Stimulated activated CD4-positive, alpha-beta T cell treated with anti-CD3 and anti-CD28 coated beads, TNF-alpha, amount 100 ng/mL, for 24 hours (primary cell): Measurements from ENCODE around the gene ECI1.
"Not testable (repeated sequence)": the region's sequence is repeated elsewhere in the genome, so short reads cannot be mapped to it uniquely, and the experiment has no call there.

ENCODE experiments used
- DNase-seq, 3 experiments: peaks; one replicate each; pipeline ENCODE4 v3.0.0-alpha.2; 2020; ENCODE audit warnings: low read depth in 3 of 3

The ECI1 gene

GRCh38 chr16:2211923-2212347 lies 39.5 kb downstream of the ECI1 start:
- DNase-seq = no peak

GRCh38 chr16:2210386-2211365 lies 40.7 kb downstream of the ECI1 start, which contains the start of gene BRICD5:
BRICD5 (minus strand) TSS chr16:2210863; CDS start chr16:2210833, 30 bp downstream.
- no peak for DNase-seq

DNA sequence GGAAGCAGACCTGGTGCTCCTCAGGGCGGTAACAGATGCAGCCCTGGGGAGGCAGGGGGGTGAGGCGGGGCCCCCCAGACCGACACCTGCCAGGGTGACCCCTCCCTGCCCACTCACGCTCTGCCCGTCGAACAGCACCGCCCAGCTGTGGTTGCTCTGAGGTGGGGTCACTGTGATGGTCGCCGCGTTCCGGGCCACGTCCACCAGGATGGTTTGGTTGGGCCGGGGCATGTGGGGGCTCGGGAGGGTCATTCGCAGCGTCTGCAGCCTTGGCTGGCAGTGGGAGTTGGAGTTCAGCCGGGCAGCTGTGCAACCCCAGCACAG lies 41.4 kb downstream of the ECI1 start:
- DNase-seq = no peak

DNA sequence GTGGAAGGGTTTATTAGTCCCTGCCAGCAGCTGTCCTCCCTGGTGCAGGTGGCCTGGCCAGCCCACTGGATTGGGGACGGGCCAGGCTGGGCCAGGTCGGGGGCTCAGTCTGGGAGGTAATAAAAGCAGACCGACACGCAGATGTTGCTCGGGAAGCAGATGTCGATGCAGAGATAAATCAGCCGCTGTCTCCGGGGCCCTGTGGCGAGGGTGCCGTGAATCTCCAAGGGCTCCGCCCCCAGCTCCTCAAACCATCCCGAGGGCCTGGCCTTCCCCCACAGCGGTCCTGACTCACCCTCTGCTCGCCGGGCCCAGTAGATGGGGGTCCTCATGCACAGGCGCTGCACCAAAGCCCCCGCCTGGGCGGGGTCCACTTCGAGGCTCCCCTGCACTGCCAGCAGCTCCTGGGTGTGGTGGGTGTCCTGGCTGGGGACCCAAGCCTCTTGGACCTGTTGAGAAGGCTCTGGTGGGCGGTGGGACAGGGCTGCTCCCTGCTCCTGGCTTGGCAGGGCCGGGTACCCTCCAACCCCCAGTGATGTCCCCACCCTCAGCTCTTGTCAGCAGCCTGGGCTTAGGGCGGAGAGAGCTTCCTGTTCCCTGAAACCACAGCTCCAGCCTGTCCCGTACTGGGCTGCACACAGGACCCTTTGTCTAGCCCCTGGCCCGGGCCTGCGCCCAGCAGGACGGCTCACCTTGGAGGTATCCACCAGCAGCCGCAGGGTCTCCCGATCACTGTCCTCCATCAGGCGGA lies 42.0 kb downstream of the ECI1 start:
- DNase-seq = no peak

DNA sequence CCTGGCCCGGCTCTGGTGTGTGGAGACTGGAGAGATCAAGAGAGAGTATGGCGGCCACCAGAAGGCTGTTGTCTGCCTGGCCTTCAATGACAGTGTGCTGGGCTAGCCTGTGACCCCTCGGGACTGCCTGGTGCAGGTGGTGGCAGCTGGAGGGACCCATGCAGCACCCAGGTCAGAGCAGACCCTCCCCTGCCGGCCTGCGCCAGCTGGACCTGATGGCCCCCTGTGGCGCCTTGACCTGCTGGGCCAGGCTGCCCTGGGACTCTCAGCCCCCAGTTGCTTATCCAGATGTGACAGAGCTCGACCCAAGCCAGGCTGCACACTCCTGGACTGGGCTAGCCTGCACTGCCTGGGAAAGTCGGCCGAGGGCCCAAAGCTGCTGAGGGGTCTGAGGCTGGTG lies 42.6 kb downstream of the ECI1 start:
- no peak for DNase-seq

DNA sequence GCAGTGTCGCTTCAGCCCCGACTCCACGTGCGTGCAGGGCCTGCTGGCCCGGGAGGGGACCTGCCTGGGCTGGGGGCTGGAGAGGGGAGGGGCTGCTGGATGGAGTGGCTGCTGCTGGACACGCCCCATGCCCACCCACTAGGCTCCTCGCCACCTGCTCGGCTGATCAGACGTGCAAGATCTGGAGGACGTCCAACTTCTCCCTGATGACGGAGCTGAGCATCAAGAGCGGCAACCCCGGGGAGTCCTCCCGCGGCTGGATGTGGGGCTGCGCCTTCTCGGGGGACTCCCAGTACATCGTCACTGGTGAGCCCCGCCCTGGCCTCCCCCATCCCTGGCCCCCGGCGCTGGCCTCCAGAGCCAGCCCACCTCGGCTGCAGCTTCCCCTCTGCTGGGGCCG lies 43.1 kb downstream of the ECI1 start:
- no peak for DNase-seq

DNA sequence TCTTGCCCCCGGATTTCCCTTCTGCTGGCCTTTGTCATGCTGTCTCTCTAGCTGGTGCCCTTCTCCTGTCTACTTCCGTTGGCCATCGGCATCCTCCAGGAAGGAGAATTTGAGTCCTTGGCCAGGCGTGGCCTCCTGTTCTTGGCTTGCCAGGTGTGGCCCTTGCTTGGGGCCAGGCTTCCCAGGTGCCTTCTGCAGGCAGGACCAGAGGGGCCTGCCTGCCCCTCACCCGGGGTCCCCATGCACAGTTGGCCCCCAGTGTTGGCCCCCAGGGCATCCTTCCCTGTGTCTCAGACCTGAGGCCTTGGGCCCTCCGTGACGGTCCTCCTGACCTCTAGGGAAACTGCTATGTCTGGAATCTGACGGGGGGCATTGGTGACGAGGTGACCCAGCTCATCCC lies 43.5 kb downstream of the ECI1 start:
- no peak for DNase-seq

DNA sequence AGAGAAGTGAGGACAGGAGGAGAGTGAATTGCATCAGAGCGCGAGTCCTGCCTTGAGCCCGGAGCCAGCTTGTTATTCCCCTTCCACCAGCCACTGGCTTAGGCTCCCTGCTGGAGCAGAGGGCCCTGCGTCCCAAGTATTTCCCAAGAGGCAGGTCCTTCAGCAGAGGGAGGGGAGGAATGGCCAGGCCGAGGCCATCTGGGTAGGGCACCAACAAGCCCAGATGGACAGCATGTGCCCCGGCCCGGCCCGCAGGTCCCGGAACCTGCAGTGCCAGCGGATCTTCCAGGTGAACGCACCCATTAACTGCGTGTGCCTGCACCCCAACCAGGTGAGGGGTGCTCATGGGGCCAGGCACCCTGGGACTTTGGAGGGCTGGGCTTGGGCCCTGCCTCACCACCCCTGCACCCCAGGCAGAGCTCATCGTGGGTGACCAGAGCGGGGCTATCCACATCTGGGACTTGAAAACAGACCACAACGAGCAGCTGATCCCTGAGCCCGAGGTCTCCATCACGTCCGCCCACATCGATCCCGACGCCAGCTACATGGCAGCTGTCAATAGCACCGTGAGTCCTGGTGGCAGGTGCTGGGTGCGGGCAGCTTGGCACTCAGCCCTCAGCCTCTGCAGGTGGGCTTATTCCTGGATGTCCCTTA lies 44.5 kb downstream of the ECI1 start:
- no peak for DNase-seq

GRCh38 chr16:2206420-2206779 lies 45.0 kb downstream of the ECI1 start:
- DNase-seq = no peak

- no peak for DNase-seq
Observed at GRCh38 chr16:2205967-2206313, 45.4 kb downstream of the ECI1 start.

GRCh38 chr16:2205104-2205966 lies 46.1 kb downstream of the ECI1 start, which contains the start of gene MLST8:
MLST8 (plus strand) TSS chr16:2205454; CDS start chr16:2206086, 632 bp downstream.
- DNase-seq = peak; percentile 72 to 84 (median 81)

- DNase-seq = no peak
Observed at GRCh38 chr16:2204416-2205103, 46.8 kb downstream of the ECI1 start.

DNA sequence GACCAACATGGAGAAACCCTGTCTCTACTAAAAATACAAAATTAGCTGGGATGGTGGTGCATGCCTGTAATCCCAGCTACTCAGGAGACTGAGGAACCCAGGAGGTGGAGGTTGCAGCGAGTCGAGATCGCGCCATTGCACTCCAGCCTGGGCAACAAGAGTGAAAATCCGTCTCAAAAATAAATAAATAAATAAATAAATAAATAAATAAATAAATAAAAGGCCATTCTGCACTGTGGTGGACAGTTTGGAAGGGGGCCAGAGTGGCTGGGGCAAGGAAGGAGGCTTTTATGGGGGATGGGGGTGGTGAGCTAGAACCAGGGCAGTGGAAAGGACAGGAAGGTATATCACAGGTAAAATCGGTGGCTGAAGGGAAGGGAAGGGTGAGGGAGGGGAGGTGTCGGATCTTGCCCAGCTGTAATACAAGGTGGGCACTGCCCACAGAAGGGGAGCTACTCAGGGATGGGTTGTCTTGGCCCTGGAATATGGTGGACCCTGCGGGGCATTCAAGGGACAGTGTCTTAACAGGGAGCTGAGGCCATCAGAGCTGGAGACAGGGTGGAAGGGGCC lies 48.2 kb downstream of the ECI1 start:
- DNase-seq = not testable (repeated sequence)

DNA sequence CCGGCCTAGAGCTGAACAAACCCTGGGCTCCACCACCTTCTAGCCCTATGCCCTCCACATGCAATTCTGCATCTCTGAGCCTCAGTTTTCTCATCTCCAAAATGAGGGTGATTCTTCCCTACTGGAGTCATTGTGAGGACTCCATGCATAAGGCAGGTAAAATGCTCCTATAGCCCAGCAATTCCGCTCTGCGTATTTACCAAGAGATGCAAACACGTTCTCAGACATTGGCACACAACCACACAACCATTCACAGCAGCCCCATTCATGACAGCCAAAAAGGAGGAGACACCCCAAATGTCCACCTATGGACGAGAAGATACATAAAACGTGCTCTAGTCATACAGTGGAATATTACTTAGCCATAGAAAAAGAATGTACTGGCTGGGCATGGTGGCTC lies 51.1 kb downstream of the ECI1 start:
- DNase-seq = no peak

DNA sequence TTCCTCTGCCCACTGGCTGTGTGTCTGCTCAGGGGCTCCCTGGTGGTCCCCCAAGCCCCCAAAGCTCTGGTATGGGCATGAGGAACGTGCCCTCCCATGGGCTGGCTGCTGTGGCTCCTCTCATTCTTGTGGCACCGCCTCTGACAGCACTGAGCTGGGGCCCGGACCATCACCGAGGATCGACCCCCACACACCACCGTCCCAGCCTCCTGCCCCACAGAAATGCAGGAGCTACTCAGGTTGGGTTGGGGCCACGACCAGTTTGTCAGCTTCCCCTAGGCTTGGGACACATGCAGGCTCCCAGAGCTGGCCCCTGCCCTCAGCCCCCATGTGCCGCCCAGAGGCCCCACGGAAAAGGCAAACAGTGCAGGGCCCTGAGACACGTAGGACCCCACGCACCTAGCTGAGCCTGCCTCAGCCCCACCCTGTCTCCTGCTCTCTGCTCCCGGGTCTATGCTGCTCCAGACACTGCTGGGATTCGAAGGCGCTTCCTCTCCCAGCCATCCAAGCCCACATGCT lies 51.7 kb downstream of the ECI1 start:
- DNase-seq = no peak

- DNase-seq = no peak
Observed at GRCh38 chr16:2199095-2199494, 52.3 kb downstream of the ECI1 start.

DNA sequence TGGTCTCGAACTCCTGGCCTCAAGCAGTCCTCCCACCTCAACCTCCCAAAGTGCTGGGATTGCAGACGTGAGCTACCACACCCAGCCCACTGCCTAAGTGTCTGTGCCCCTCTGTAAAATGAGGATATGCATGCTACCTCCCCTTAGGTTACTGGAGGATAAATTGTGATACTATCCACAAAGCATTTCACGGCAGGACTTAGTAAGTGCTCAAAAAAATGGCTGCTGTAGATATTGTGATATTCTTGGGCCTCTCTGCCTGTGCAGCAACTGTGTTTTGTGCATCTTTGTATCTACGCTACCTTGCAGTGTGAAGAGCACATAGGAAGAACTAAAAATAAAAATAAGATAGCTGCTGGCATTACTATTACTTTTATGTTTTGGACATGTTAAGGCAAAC lies 53.1 kb downstream of the ECI1 start:
- no peak for DNase-seq

DNA sequence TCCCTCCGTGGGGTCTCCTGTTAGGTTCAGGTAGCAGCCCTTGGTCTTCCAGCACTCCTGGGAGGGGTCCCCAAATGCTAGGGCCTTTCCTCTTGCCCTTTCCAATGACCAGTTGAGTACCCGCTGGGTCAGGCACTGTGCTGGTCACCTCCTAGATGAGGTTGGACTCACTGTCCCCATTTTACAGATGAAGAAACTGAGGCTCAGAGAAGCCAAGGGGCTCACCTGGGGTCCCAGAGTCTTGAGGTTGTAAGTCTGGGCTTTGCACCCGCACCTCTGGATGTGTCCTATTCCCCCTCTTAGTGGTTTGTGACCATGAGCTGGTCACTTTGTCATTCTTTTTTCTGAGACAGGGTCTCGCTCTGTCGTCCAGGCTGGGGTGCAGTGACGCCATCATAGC lies 53.6 kb downstream of the ECI1 start:
- no peak for DNase-seq

DNA sequence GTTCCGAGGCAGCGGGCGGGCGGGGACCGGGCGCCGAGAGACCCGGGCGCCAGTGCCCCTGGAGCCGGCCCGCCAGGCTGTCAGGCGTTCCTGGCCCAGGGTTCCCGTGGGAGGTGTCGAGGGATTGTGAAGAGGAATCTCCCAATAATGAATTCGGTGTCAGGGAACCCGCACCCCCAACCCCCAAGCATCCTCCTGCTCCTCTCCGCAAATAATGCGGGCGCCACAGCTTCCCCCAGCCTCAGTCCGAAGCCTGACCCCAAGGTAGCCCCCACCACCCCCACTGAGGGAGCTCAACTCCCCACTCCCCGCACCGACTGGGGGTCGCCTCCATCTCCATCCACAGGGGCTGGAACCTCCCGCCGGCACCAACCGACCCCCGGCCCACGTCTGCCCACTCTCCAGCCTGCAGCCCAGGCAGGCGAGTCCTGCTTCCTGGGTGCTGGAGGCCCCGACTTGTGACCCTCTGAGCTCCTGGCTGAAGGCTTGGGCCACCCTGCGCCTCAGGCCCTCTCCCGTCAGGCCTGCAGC lies 54.3 kb downstream of the ECI1 start:
- DNase-seq = no peak
